Chondrocyte (in vitro differentiated cells): Measurements from ENCODE around the gene RBM6. TPM values are rescaled to one million over a fixed set of nuclear protein-coding genes. Genes with fewer than 3 reads are reported as not detected.

ENCODE experiments used
- DNase-seq: peaks from one replicate; pipeline ENCODE4 v3.0.0; 2021; ENCODE audit warnings: mixed read lengths, low spot score
- H3K27ac Mint-ChIP-seq: one replicate; pipeline ENCODE4 v1.8.0; 2021; ENCODE audit warnings: mild to moderate bottlenecking, moderate library complexity, mixed read lengths; ENCODE audit not compliant: unreplicated experiment
- H3K27me3 Mint-ChIP-seq: 2 replicates; pipeline ENCODE4 v1.8.0; 2021; ENCODE audit warnings: low read depth, mixed read lengths
- H3K36me3 Mint-ChIP-seq: 2 replicates; pipeline ENCODE4 v1.8.0; 2021; ENCODE audit warnings: low read depth, mixed read lengths
- H3K4me1 Mint-ChIP-seq: 2 replicates; pipeline ENCODE4 v1.8.0; 2021; ENCODE audit warnings: low read depth, mild to moderate bottlenecking, mixed read lengths
- H3K4me3 Mint-ChIP-seq: one replicate; pipeline ENCODE4 v1.8.0; 2021; ENCODE audit warnings: mild to moderate bottlenecking, moderate library complexity, mixed read lengths; ENCODE audit not compliant: unreplicated experiment
- H3K9me3 Mint-ChIP-seq: 2 replicates; pipeline ENCODE4 v1.8.0; 2021; ENCODE audit warnings: low read depth, mixed read lengths
- total RNA-seq: library from RNA; stranded (reverse); gene quantifications from 3 replicates; pipeline ENCODE4 v1.2.1, GENCODE V29; 2021
- TF ChIP-seq, protein P1 (sequence below): fragments of 200-600 bp; sonication (generic); IDR thresholded peaks from 2 replicates; pipeline ENCODE4 v1.5.0; 2021; ENCODE audit warnings: antibody characterized with exemption, mild to moderate bottlenecking, moderate library complexity

The RBM6 gene
- total RNA-seq, 1 donor from 2014 or later: 57.1 TPM

DNA sequence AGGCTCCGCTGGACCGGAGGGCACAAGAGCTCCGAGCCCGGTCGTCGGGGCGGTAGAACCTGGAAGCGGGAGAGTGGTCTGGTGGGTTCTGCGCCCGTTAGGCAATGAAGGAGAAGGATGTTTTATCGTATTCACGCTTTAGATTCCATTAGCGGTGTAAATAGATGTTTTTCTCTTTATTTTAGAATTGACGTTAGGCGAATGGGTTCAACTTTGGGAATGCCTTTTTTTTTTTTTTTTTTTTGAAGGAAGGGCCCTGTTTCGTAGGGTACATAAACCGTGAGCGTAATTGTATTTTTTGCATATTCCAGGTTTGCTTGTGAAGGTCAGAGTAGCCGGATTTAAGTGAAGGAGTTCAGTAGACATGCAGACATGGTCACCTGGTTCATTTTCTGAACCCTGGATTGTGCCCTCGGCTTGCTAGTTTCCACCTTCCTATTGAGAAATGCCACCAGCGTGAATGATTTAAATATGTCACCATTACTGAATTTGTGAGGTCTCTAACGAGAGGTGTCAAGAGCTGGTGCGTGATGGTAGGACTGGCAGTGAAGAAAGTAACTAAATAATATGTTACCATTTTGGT lies 808 bp downstream of the RBM6 start:
- H3K36me3 Mint-ChIP-seq: no peaks in the 10 kb centered on the region
- no peak for DNase-seq
- H3K9me3 Mint-ChIP-seq: no peaks in the 10 kb centered on the region
- H3K4me1 Mint-ChIP-seq: peaks cover 26% of the 10 kb centered on the region
- TF ChIP-seq, protein P1, sequence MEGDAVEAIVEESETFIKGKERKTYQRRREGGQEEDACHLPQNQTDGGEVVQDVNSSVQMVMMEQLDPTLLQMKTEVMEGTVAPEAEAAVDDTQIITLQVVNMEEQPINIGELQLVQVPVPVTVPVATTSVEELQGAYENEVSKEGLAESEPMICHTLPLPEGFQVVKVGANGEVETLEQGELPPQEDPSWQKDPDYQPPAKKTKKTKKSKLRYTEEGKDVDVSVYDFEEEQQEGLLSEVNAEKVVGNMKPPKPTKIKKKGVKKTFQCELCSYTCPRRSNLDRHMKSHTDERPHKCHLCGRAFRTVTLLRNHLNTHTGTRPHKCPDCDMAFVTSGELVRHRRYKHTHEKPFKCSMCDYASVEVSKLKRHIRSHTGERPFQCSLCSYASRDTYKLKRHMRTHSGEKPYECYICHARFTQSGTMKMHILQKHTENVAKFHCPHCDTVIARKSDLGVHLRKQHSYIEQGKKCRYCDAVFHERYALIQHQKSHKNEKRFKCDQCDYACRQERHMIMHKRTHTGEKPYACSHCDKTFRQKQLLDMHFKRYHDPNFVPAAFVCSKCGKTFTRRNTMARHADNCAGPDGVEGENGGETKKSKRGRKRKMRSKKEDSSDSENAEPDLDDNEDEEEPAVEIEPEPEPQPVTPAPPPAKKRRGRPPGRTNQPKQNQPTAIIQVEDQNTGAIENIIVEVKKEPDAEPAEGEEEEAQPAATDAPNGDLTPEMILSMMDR: no peak
- peak overlapping the region; percentile 95 for H3K27ac Mint-ChIP-seq
- H3K27me3 Mint-ChIP-seq: no peaks in the 10 kb centered on the region
- peak overlapping the region; percentile 91 for H3K4me3 Mint-ChIP-seq

DNA sequence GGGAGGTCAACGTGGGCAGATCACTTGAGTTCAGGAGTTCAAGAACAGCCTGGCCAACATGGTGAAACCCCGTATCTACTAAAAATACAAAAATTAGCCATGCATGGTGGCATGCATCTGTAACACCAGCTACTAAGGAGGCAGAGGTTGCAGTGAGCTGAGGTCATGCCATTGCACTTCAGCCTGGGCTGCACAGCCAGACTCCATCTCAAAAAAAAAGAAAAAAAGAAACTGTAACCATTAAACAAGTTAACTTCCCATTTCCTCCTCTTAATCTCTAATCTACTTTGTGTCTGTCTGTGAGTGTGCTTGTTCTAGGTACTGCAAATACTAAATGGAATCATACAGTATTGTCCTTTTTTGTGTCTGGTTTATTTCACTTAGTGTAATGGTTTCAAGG lies 2.7 kb downstream of the RBM6 start:
- TF ChIP-seq, protein P1: no peak
- DNase-seq: no peak
- Mint-ChIP-seq H3K36me3 (no peaks in the 10 kb centered on the region), H3K9me3 (no peaks in the 10 kb centered on the region), H3K4me1 (peaks cover 26% of the 10 kb centered on the region), H3K27ac (no peak overlapping the region), H3K27me3 (no peaks in the 10 kb centered on the region), H3K4me3 (no peak overlapping the region)

DNA sequence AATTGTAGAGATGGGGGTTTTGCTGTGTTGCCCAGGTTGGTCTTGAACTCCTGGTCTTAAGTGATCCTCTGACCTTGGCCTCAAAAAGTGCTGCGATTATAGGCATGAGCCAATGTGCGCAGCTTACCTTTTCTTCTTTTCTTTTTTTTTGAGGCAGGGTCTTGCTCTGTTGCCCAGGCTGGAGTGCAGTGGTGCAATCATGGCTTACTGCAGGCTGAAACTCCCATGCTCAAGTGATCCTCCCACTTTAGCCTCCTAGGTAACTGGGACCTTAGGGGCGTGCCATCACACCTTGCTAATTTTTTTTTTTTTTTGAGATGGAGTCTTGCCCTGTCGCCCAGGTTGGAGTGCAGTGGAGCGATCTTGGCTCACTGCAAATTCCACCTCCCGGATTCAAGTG lies 13.0 kb downstream of the RBM6 start:
- Mint-ChIP-seq H3K9me3 (no peaks in the 10 kb centered on the region), H3K4me1 (peaks cover 24% of the 10 kb centered on the region), H3K36me3 (no peaks in the 10 kb centered on the region), H3K27ac (no peak overlapping the region), H3K27me3 (no peaks in the 10 kb centered on the region), H3K4me3 (no peak overlapping the region)
- TF ChIP-seq, protein P1: no peak
- no peak for DNase-seq

DNA sequence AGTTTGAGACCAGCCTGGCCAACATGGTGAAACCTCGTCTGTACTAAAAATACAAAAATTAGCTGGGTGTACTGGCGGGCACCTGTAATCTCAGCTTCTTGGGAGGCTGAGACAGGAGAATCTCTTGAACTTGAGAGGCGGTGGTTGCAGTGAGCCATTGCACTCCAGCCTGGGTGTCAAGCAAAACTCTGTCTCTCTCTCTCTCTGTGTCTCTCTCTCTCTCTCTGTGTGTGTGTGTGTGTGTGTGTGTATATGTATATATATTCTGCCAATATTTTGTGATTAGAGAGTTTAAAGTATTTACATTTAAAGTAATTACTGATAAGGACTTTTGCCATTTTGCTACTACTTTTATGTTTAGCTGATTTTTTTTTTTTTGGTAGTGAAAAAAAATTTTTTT lies 15.7 kb downstream of the RBM6 start:
- H3K9me3 Mint-ChIP-seq: no peaks in the 10 kb centered on the region
- H3K4me1 Mint-ChIP-seq: peaks cover 24% of the 10 kb centered on the region
- TF ChIP-seq, protein P1: no peak
- DNase-seq: no peak
- no peaks in the 10 kb centered on the region for H3K36me3 Mint-ChIP-seq
- H3K27me3 Mint-ChIP-seq: no peaks in the 10 kb centered on the region
- H3K4me3 Mint-ChIP-seq: no peak overlapping the region
- H3K27ac Mint-ChIP-seq: no peak overlapping the region

DNA sequence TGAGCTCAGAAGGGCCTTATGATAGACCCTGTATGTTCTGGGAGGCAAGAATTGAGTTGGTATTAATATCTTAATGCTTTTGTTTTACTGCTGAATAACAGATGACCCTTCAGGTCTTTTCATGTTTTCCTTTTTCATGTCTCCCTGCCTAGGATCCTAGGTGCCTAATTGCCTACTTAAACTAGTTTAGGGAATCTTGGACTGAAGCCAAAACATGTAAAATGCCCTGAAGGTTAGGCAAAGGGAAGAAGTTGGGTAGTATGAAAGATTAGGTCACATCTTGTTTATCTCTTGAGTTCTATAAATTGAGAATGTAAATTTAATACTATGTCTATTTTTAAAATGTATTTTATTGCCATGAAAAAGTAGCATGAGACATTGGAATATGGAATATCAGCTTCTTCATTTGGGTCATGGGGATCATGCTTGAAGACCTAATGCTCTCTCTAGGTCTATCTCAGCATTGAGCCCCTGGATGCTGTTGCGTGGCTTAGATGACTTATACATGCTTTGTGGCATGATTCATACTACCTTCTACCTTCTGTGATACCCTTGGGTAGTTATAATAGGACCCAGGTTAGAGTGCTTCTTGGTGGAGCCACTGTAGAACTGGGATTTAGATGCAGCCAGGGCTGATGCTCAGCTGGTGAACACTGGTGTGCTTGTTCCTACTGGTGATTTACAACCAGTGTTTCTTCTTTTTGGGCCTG lies 26.4 kb downstream of the RBM6 start:
- DNase-seq: no peak
- TF ChIP-seq, protein P1: no peak
- Mint-ChIP-seq H3K9me3 (no peaks in the 10 kb centered on the region), H3K36me3 (peaks cover 7% of the 10 kb centered on the region), H3K27ac (no peak overlapping the region), H3K27me3 (no peaks in the 10 kb centered on the region), H3K4me1 (peaks cover 47% of the 10 kb centered on the region), H3K4me3 (no peak overlapping the region)
